Left ventricle myocardium inferior (tissue), 1 donor: Measurements from ENCODE around the gene PBRM1. TPM values are rescaled to one million over a fixed set of nuclear protein-coding genes. Genes with fewer than 3 reads are reported as not detected.

Experiments
- DNase-seq: peaks from one replicate; pipeline ENCODE4 v3.0.0-alpha.2; 2020
- H3K27ac ChIP-seq: fragments of 200-600 bp; replicated peaks from 2 replicates; pipeline ENCODE4 v1.8.0; 2021
- H3K27me3 ChIP-seq: fragments of 200-600 bp; 2 replicates; pipeline ENCODE4 v1.8.0; 2021; ENCODE audit warnings: low read depth
- H3K36me3 ChIP-seq: fragments of 200-600 bp; 2 replicates; pipeline ENCODE4 v1.8.0; 2021
- H3K4me1 ChIP-seq: fragments of 200-600 bp; 2 replicates; pipeline ENCODE4 v1.8.0; 2021
- H3K4me3 ChIP-seq: fragments of 200-600 bp; 2 replicates; pipeline ENCODE4 v1.8.0; 2021; ENCODE audit warnings: mild to moderate bottlenecking, moderate library complexity
- H3K9me3 ChIP-seq: fragments of 200-600 bp; replicated peaks from 2 replicates; pipeline ENCODE4 v1.8.0; 2021
- CTCF ChIP-seq: fragments of 200-600 bp; IDR thresholded peaks from 2 replicates; pipeline ENCODE4 v1.8.0; 2021; ENCODE audit warnings: antibody characterized with exemption, mild to moderate bottlenecking, borderline replicate concordance
- intact Hi-C: fragments of 100-400 bp; cut with micrococcal nuclease; formaldehyde crosslinking; loops from one replicate; pipeline ENCODE4 v1.11.0; 2022
- total RNA-seq: library from RNA; stranded (reverse); fragmentation: NEBNext Ultra II Directional; extraction: Animal tissue kit (Norgen Biotek cat#: 25700); gene quantifications from one replicate; pipeline ENCODE4 v1.2.1, GENCODE V29; 2021
- donor health status: DM: no; HTN: yes; CAD: no; lungs with severe emphysema.

PBRM1 gene
- total RNA-seq, 1 donor from 2014 or later: 52.3 TPM

DNA sequence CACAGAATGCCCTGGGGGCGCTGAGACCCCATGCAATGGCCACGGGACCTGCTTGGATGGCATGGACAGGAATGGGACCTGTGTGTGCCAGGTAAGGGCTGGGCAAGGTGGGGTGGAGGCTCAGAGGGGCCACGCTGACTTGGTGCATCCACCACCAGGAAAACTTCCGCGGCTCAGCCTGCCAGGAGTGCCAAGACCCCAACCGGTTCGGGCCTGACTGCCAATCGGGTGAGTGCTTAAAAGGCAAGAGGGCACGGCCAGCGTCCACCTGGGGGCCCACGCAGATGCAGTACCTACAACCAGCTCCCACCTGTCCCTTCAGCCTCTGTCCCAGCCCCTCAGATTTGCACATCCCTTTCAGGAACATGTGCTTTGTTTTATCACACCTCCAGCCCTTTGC, 183.7 kb downstream of the PBRM1 start:
- no peak overlapping the region for H3K4me3 ChIP-seq
- H3K4me1 ChIP-seq: no peaks in the 10 kb centered on the region
- no peaks in the 10 kb centered on the region for H3K9me3 ChIP-seq
- no peak for TF ChIP-seq CTCF
- no peak for DNase-seq
- no peak overlapping the region for H3K27ac ChIP-seq
- peaks cover 4% of the 10 kb centered on the region for H3K36me3 ChIP-seq
- no peaks in the 10 kb centered on the region for H3K27me3 ChIP-seq
- intact Hi-C loops: no loop called here

DNA sequence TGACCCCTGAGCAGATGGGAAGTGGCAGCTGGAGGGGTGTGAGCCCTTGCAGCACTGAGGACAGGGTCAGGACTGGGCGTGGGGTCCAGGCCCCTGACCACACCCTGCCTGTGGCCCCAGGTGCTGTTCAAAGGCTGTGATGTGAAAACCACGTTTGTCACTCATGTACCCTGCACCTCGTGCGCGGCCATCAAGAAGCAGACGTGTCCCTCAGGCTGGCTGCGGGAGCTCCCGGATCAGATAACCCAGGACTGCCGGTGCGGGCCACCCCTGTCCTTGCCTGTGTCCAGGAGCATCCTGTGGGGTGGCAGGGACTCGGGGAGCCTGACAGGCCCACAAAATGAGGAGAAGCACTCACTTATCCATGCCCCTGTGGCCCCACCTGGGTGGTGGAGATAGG, 184.7 kb downstream of the PBRM1 start:
- Histone ChIP-seq H3K27ac (no peak overlapping the region), H3K9me3 (no peaks in the 10 kb centered on the region), H3K27me3 (no peaks in the 10 kb centered on the region), H3K36me3 (no peaks in the 10 kb centered on the region), H3K4me1 (peaks cover 6% of the 10 kb centered on the region), H3K4me3 (no peak overlapping the region)
- intact Hi-C loops: no loop called here
- no peak for DNase-seq
- TF ChIP-seq CTCF: no peak

- no peak for TF ChIP-seq CTCF
- Histone ChIP-seq H3K27ac (peak overlapping the region; percentile 81), H3K4me1 (peaks cover 32% of the 10 kb centered on the region), H3K36me3 (peaks cover 2% of the 10 kb centered on the region), H3K9me3 (no peaks in the 10 kb centered on the region), H3K4me3 (no peak overlapping the region), H3K27me3 (no peaks in the 10 kb centered on the region)
- intact Hi-C loops: no loop called here
- peak; percentile 53 for DNase-seq
Observed at GRCh38 chr3:52498137-52499054, 187.3 kb downstream of the PBRM1 start.

GRCh38 chr3:52495777-52496602, 189.7 kb downstream of the PBRM1 start:
- H3K27me3 ChIP-seq: no peaks in the 10 kb centered on the region
- no peak for DNase-seq
- intact Hi-C loops: no loop called here
- peak overlapping the region; percentile 81 for H3K27ac ChIP-seq
- H3K36me3 ChIP-seq: peaks cover 26% of the 10 kb centered on the region
- H3K4me3 ChIP-seq: peak overlapping the region; percentile 66
- no peaks in the 10 kb centered on the region for H3K9me3 ChIP-seq
- peaks cover 56% of the 10 kb centered on the region for H3K4me1 ChIP-seq
- TF ChIP-seq CTCF: no peak

Other genes starting within 250 kb of the PBRM1 start
- 9.2 TPM for gene SEMA3G, start 240.8 kb downstream of the PBRM1 start, total RNA-seq
- gene TNNC1, start 231.9 kb downstream of the PBRM1 start, total RNA-seq: 8,962 TPM
- 44.3 TPM for gene NISCH, start 230.3 kb downstream of the PBRM1 start, total RNA-seq
- gene STAB1, start 190.6 kb downstream of the PBRM1 start, total RNA-seq: 67.2 TPM
- gene NT5DC2, start 152.1 kb downstream of the PBRM1 start, total RNA-seq: 69.3 TPM
- gene UQCC5, start 149.3 kb downstream of the PBRM1 start, total RNA-seq: 65.8 TPM
- gene GNL3, start 119 bp upstream of the PBRM1 start, total RNA-seq: 26.8 TPM
- gene GLT8D1, start 19.9 kb upstream of the PBRM1 start, total RNA-seq: 29.2 TPM
- gene SPCS1, start 20.2 kb upstream of the PBRM1 start, total RNA-seq: 85.8 TPM
- gene NEK4, start 85.0 kb upstream of the PBRM1 start, total RNA-seq: 17.7 TPM
- gene ITIH1, start 91.7 kb upstream of the PBRM1 start, total RNA-seq: not detected
- 0.55 TPM for gene ITIH3, start 108.9 kb upstream of the PBRM1 start, total RNA-seq
- 5.0 TPM for gene ITIH4, start 144.8 kb upstream of the PBRM1 start, total RNA-seq
- gene MUSTN1, start 149.1 kb upstream of the PBRM1 start, total RNA-seq: 32.7 TPM
- gene STIMATE, start 211.6 kb upstream of the PBRM1 start, total RNA-seq: 6.3 TPM